ENCODE results near the gene ADK. TPM values are rescaled to one million over a fixed set of nuclear protein-coding genes. Genes with fewer than 3 reads are reported as not detected.

ADK gene
- total RNA-seq, 1 experiment from 2014 or later = 26.8 TPM

DNA sequence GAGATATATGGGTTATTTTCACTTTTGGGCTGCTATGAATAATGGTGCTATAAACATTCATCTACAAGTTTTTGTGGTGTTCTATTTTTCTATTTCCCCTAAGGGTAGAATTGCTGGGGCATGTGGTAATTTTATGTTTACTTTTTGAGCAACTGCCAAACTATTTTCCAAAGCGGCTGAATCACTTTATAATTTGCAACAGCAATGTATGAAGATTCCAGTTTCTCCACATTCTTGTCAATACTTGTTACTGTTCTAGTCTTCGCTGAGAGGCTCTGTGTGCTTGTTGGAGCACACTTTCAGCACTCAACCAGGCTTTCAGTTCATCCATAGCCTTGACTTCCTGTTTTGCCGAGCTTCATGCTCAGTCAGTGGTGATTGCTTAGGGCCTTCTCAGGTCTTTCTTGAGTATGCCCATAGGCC is 39.0 kb downstream of the ADK start:
- no peak overlapping the region for H2AFZ ChIP-seq (ENCODE audit: low read length)
- Mint-ChIP-seq H3K27ac (peak overlapping the region; percentile 35 to 68 (median 68); a peak in 5 of 7 replicates), H3K4me3 (no peak overlapping the region), H3K4me1 (peaks cover 22 to 23% of the 10 kb centered on the region in 2 experiments), H3K9me3 (no peaks in the 10 kb centered on the region), H3K27me3 (ENCODE audit: low read depth) (no peaks in the 10 kb centered on the region), H3K36me3 (ENCODE audit: insufficient read depth in 1 of 3, low read depth in 3 of 3) (peaks cover 0 to 1% (median 0%) of the 10 kb centered on the region in 3 experiments; a peak in 1 of 7 replicates)
- no peak overlapping the region for H4K8ac ChIP-seq (replicated peaks; ENCODE audit: insufficient read length, low read depth, low read length)
- no peak overlapping the region for H2BK12ac ChIP-seq (ENCODE audit: insufficient read length, low read depth, low read length)
- no peak overlapping the region for H3K4ac ChIP-seq (ENCODE audit: low read depth, low read length)
- no peak overlapping the region for H2BK120ac ChIP-seq (ENCODE audit: low read depth, low read length, poor library complexity, severe bottlenecking)
- no peak overlapping the region for H2BK5ac ChIP-seq (ENCODE audit: insufficient read length, low read length)
- H3K23ac ChIP-seq (ENCODE audit: insufficient read length, low read depth, low read length) = no peak overlapping the region
- H3K79me1 ChIP-seq (ENCODE audit: insufficient read depth, low read depth, low read length, poor library complexity, severe bottlenecking) = peaks cover 3% of the 10 kb centered on the region
- no peak overlapping the region for H2AK5ac ChIP-seq (ENCODE audit: insufficient read length, low read length)
- TF ChIP-seq, protein P1, sequence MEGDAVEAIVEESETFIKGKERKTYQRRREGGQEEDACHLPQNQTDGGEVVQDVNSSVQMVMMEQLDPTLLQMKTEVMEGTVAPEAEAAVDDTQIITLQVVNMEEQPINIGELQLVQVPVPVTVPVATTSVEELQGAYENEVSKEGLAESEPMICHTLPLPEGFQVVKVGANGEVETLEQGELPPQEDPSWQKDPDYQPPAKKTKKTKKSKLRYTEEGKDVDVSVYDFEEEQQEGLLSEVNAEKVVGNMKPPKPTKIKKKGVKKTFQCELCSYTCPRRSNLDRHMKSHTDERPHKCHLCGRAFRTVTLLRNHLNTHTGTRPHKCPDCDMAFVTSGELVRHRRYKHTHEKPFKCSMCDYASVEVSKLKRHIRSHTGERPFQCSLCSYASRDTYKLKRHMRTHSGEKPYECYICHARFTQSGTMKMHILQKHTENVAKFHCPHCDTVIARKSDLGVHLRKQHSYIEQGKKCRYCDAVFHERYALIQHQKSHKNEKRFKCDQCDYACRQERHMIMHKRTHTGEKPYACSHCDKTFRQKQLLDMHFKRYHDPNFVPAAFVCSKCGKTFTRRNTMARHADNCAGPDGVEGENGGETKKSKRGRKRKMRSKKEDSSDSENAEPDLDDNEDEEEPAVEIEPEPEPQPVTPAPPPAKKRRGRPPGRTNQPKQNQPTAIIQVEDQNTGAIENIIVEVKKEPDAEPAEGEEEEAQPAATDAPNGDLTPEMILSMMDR (conservative IDR thresholded peaks at IDR 0.05) = no peak
- no peaks in the 10 kb centered on the region; the same call in 1 of the 2 replicates for H3K79me2 ChIP-seq (ENCODE audit: insufficient read depth, low read length)
- no peak overlapping the region for H3K9ac ChIP-seq (ENCODE audit: extremely low read depth, insufficient read length, low read length)
- no peaks in the 10 kb centered on the region for H3K9me3 ChIP-seq (ENCODE audit: control insufficient read depth, low read depth, low read length)
- no peak overlapping the region for H3K14ac ChIP-seq (ENCODE audit: insufficient read depth, low read length)
- no peak overlapping the region for H3K4me2 ChIP-seq (ENCODE audit: insufficient read depth, insufficient read length, low read length)
- no peaks in the 10 kb centered on the region for H3K27me3 ChIP-seq (ENCODE audit: insufficient read depth, low read length)
- H2BK20ac ChIP-seq (ENCODE audit: low read depth, low read length, poor library complexity, severe bottlenecking) = no peak overlapping the region
- H3K23me2 ChIP-seq (ENCODE audit: insufficient read length, low read depth, low read length, poor library complexity, severe bottlenecking) = no peaks in the 10 kb centered on the region
- H2BK15ac ChIP-seq (ENCODE audit: low read depth, low read length) = no peak overlapping the region
- H3K18ac ChIP-seq (ENCODE audit: insufficient read length, low read depth, low read length) = no peak overlapping the region
- DNase-seq = no peak
- no CpG with 5 or more reads among the region's 3 CpGs for WGBS (ENCODE audit: extremely low coverage, insufficient read length, low lambda C conversion rate)
- no peak overlapping the region for H4K5ac ChIP-seq (ENCODE audit: insufficient read length, low read depth, low read length)
- H4K91ac ChIP-seq (ENCODE audit: insufficient read length, low read depth, low read length) = no peak overlapping the region
- no peaks in the 10 kb centered on the region; the same call in 1 of the 2 replicates for H3K4me1 ChIP-seq (ENCODE audit: insufficient read depth, low read length)
- H3K56ac ChIP-seq (ENCODE audit: insufficient read length, low read depth, low read length) = no peak overlapping the region
- H4K20me1 ChIP-seq (ENCODE audit: control insufficient read depth, insufficient read depth, insufficient read length) = no peaks in the 10 kb centered on the region
- no peak overlapping the region for H3T11ph ChIP-seq (ENCODE audit: low read length)
- H3K27ac ChIP-seq (ENCODE audit: insufficient read length, low read depth, low read length) = no peak overlapping the region
